Measurements from ENCODE around the gene FIZ1. TPM values are rescaled to one million over a fixed set of nuclear protein-coding genes. Genes with fewer than 3 reads are reported as not detected.

The FIZ1 gene
- total RNA-seq, 1 experiment from 2014 or later: 21.5 TPM

GRCh38 chr19:55601084-55601483, 1.8 kb upstream of the FIZ1 start:
- no peak overlapping the region for H3K27ac ChIP-seq (ENCODE audit: insufficient read length, low read depth, low read length)
- no peak overlapping the region for H2BK120ac ChIP-seq (ENCODE audit: low read depth, low read length, poor library complexity, severe bottlenecking)
- H2BK5ac ChIP-seq (ENCODE audit: insufficient read length, low read length): no peak overlapping the region
- Mint-ChIP-seq H3K9me3 (peaks cover 2 to 4% of the 10 kb centered on the region in 2 experiments; a peak in 2 of 5 replicates), H3K4me3 (peak overlapping the region; percentile 57 to 78), H3K4me1 (peaks cover 32 to 42% of the 10 kb centered on the region in 2 experiments), H3K27ac (peak overlapping the region in 2 of 3 experiments; percentile 80 to 83; a peak in 5 of 7 replicates), H3K27me3 (ENCODE audit: low read depth) (no peaks in the 10 kb centered on the region), H3K36me3 (ENCODE audit: insufficient read depth in 1 of 3, low read depth in 3 of 3) (peaks cover 12 to 16% (median 14%) of the 10 kb centered on the region in 3 experiments; a peak in 6 of 7 replicates)
- no peaks in the 10 kb centered on the region for H4K20me1 ChIP-seq (ENCODE audit: control insufficient read depth, insufficient read depth, insufficient read length)
- peaks cover 8% of the 10 kb centered on the region for H3K23me2 ChIP-seq (ENCODE audit: insufficient read length, low read depth, low read length, poor library complexity, severe bottlenecking)
- no peak overlapping the region for H3K18ac ChIP-seq (ENCODE audit: insufficient read length, low read depth, low read length)
- H3K79me2 ChIP-seq (ENCODE audit: insufficient read depth, low read length): no peaks in the 10 kb centered on the region
- H3K14ac ChIP-seq (ENCODE audit: insufficient read depth, low read length): no peak overlapping the region
- H3T11ph ChIP-seq (ENCODE audit: low read length): no peak overlapping the region
- TF ChIP-seq CTCF (conservative IDR thresholded peaks at IDR 0.05): no peak
- H3K56ac ChIP-seq (ENCODE audit: insufficient read length, low read depth, low read length): no peak overlapping the region
- no peak overlapping the region for H3K4ac ChIP-seq (ENCODE audit: low read depth, low read length)
- H3K79me1 ChIP-seq (ENCODE audit: insufficient read depth, low read depth, low read length, poor library complexity, severe bottlenecking): no peaks in the 10 kb centered on the region
- no peaks in the 10 kb centered on the region for H3K27me3 ChIP-seq (ENCODE audit: insufficient read depth, low read length)
- no peak overlapping the region for H3K23ac ChIP-seq (ENCODE audit: insufficient read length, low read depth, low read length)
- H2BK20ac ChIP-seq (ENCODE audit: low read depth, low read length, poor library complexity, severe bottlenecking): no peak overlapping the region
- no CpG with 5 or more reads among the region's 4 CpGs for WGBS (ENCODE audit: extremely low coverage, insufficient read length, low lambda C conversion rate)
- no peak overlapping the region for H4K91ac ChIP-seq (ENCODE audit: insufficient read length, low read depth, low read length)
- no peak overlapping the region for H2BK12ac ChIP-seq (ENCODE audit: insufficient read length, low read depth, low read length)
- no peak overlapping the region for H4K8ac ChIP-seq (replicated peaks; ENCODE audit: insufficient read length, low read depth, low read length)
- DNase-seq: no peak
- no peak overlapping the region for H2AK5ac ChIP-seq (ENCODE audit: insufficient read length, low read length)
- H4K5ac ChIP-seq (ENCODE audit: insufficient read length, low read depth, low read length): no peak overlapping the region
- H3K9me3 ChIP-seq (ENCODE audit: control insufficient read depth, low read depth, low read length): no peaks in the 10 kb centered on the region
- peaks cover 2% of the 10 kb centered on the region; the same call in 1 of the 2 replicates for H3K4me1 ChIP-seq (ENCODE audit: insufficient read depth, low read length)
- H2BK15ac ChIP-seq (ENCODE audit: low read depth, low read length): no peak overlapping the region
- H3K9ac ChIP-seq (ENCODE audit: extremely low read depth, insufficient read length, low read length): peak overlapping the region; percentile 33
- H3K4me2 ChIP-seq (ENCODE audit: insufficient read depth, insufficient read length, low read length): peak overlapping the region; percentile 75
- no peak overlapping the region for H2AFZ ChIP-seq (ENCODE audit: low read length)
